GM12801 (cell line): ENCODE measurements around the gene AP2A2.

Experiments used
- TF ChIP-seq, protein P1 (sequence below): IDR thresholded peaks from one replicate; pipeline ENCODE4 v1.5.1; 2011; ENCODE audit warnings: control low read depth; ENCODE audit not compliant: insufficient read length; ENCODE audit errors: extremely low read depth

The AP2A2 gene

DNA sequence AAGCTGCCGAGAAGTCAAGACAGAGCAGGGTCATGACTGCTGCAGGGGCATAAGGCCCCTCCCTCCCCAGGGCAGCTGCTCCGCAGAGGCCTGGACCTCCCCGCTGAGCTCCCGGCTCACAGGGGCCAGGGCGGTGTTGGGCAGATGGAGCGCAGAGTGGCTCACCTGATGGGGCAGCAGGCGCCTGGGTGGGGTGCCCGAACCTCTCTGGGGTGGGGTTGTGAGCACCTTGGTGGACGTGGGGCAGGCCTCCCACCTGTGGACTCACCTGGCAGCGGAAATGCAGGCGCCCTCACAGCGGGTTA is 87.9 kb downstream of the AP2A2 start:
- TF ChIP-seq, protein P1, sequence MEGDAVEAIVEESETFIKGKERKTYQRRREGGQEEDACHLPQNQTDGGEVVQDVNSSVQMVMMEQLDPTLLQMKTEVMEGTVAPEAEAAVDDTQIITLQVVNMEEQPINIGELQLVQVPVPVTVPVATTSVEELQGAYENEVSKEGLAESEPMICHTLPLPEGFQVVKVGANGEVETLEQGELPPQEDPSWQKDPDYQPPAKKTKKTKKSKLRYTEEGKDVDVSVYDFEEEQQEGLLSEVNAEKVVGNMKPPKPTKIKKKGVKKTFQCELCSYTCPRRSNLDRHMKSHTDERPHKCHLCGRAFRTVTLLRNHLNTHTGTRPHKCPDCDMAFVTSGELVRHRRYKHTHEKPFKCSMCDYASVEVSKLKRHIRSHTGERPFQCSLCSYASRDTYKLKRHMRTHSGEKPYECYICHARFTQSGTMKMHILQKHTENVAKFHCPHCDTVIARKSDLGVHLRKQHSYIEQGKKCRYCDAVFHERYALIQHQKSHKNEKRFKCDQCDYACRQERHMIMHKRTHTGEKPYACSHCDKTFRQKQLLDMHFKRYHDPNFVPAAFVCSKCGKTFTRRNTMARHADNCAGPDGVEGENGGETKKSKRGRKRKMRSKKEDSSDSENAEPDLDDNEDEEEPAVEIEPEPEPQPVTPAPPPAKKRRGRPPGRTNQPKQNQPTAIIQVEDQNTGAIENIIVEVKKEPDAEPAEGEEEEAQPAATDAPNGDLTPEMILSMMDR, result no peak

DNA sequence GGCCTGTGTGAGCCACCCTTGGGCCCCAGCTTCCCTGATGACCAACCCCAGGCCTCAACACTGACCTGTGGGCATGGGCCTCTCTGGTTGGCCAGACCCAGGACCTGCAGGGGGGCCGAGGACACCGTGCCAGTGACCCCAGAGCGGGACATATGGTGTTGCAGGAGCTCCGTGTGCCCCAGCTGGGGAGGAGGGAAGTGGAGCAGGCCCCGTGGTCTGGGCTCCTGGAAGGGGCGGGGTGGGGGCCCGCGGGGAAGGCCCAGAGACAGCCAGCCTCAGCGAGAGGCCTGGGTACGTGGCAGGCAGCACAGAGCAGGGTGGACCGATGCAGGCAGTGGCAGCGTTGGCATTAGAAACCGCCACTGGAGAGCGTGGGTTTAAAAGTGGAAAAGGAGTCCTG is 88.6 kb downstream of the AP2A2 start:
- TF ChIP-seq, protein P1, result no peak

DNA sequence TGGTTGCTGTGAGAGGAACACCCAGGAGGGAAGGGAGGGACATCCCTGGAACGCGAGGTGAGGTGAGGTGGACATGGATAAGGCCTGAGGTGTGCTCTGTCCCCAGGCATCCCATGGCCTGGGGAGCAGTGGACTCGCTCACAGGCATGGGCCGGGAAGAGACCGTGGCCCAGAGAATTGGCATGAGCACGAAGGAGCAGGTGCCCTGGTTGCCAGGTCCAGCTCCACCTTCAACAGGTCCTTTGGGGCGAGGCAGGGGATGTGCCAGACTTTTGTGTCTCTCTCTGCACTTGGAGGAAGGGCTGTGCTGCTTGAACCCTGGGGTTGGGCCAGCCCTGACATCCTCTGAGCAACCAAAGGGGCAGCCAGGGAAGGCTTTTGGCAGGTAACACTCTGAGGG is 89.4 kb downstream of the AP2A2 start:
- TF ChIP-seq, protein P1, result no peak

DNA sequence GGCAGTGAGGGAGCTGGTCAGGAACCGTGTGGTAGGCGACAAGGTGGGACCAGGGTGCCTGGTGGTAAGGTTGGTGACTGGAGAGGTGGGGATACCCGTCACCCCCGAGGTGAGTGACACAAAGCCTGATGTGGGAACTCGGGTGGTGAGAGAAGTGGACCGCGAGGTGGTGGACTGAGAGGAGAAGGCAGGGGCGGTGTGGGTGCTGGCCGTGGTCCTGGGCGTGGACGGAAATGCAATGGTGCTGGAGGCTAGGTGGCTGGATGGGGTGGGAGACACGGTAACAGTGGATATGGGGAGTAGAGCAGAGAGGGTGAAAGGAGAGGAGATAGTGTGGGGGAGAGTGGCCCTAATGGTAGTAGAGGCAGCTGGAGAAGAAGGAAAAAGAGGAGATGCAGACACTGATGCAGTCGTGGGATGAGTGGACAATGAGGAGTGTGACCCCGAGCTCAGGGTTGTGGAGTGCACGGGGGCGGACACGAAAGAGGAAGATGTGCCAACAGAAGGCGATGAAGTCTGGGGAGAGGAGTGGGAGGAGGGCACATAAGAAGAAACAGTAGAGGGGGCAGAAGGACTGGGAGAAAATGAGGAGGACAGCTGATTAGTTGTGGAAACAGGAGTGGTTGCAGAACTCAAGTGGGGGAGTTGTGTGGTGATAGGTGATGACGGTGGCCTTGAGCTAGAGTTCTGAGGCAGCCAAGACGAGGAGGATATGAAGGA is 90.3 kb downstream of the AP2A2 start:
- TF ChIP-seq, protein P1, result no peak

DNA sequence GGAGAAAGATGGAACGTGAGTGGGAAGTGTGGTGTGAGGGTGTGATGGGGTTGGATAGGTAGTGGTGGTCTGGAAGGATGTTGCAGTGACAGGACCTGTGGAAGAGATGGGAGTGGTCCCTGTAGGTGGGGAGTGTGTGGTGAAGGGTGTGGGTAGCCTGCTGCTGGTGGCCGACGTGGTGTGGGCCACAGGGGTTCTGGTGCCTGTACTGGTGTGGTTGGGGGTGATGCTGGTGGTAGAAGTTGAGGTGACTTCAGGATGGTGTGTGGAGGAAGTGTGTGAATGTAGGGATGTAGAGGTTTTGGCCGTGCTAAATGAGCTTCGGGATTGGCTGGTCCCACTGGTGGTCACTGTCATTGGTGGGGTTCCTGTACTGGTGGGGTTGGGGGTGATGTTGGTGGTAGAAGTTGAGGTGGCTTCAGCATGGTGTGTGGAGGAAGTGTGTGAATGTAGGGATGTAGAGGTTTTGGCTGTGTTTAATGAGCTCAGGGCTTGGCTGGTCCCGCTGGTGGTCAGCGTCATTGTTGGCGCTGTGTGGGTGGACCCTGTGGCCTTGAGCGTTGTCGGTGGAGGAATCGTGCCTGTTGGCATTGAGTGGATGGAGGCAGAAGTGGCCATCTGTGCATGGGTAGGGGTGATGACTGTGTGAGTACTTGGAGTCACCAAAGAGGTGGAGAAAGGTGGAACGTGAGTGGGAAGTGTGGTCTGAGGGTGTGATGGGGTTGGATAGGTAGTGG is 91.8 kb downstream of the AP2A2 start:
- TF ChIP-seq, protein P1, result no peak

DNA sequence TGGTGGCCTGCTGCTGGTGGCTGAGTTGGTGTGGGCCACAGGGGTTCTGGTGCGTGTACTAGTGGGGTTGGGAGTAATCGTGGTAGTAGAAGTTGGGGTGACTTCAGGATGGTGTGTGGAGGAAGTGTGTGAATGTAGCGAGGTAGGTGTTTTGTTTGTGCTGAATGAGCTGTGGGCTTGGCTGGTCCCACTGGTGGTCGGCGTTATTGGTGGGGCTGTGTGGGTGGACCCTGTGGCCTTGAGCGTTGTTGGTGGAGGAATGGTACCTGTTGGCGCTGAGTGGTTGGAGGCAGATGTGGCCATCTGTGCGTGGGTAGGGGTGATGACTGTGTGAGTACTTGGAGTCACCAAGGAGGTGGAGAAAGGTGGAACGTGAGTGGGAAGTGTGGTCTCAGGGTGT is 92.4 kb downstream of the AP2A2 start:
- TF ChIP-seq, protein P1, result no peak

DNA sequence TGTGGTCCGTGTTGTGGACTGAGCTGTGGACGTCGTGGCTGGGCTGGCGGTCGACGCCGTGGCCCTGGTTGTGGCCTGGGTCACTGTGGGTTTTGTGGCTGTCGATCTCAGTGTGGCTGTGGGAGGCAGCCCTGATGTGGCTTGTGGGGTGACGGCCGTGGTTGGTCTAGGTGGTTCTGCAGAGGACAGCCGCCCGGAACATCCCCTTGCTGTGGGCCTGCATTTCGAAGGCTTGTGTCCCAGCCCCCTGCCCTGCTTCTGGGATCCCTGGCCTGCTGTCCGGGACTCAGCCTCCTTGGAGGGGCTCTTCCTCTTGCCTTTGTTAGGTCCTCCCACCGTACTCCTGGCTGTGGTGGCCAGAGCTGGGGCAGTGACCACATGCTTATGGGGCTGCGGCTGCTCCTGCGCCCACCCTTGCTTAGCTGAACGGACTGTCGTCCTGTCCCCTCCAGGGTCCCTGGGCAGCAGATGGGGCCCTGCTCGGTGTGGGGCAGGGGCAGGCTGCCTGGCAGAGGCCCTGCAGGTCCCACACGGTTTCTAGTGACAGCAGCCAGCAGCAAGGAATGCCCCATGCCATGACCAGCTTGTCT is 93.7 kb downstream of the AP2A2 start:
- TF ChIP-seq, protein P1, result no peak
